Activated T-helper 17 cell treated with anti-CD3 and anti-CD28 coated beads, Interleukin-2, amount 50 U/mL, for 72 hours (primary cell): ENCODE data around the gene SLC35A2. TPM values are rescaled to one million over a fixed set of nuclear protein-coding genes. Genes with fewer than 3 reads are reported as not detected.
"Not testable (repeated sequence)": the region's sequence is repeated elsewhere in the genome, so short reads cannot be mapped to it uniquely, and the experiment has no call there.

Experiments used
- ATAC-seq: fragments of 150-1000 bp; cut with Tn5 transposase; replicated peaks from 2 replicates; pipeline ENCODE4 v1.10.0; 2021; ENCODE audit warnings: mild to moderate bottlenecking, moderate library complexity
- H3K27ac Mint-ChIP-seq: one replicate; pipeline ENCODE4 v1.8.0; 2022; ENCODE audit warnings: mixed read lengths
- H3K27me3 Mint-ChIP-seq: one replicate; pipeline ENCODE4 v1.8.0; 2022; ENCODE audit warnings: mixed read lengths
- H3K36me3 Mint-ChIP-seq: one replicate; pipeline ENCODE4 v1.8.0; 2022; ENCODE audit warnings: low read depth, mild to moderate bottlenecking, mixed read lengths
- H3K4me1 Mint-ChIP-seq: one replicate; pipeline ENCODE4 v1.8.0; 2022; ENCODE audit warnings: mixed read lengths
- H3K4me3 Mint-ChIP-seq: one replicate; pipeline ENCODE4 v1.8.0; 2022; ENCODE audit warnings: mild to moderate bottlenecking, mixed read lengths
- H3K9me3 Mint-ChIP-seq: one replicate; pipeline ENCODE4 v1.8.0; 2022; ENCODE audit warnings: mixed read lengths
- total RNA-seq, 2 donors: library from RNA; stranded (reverse); gene quantifications; one replicate each; pipeline ENCODE4 v1.2.3, GENCODE V29; 2022

Gene SLC35A2
- total RNA-seq, 2 donors from 2014 or later, result 24.6 to 32.8 TPM

DNA sequence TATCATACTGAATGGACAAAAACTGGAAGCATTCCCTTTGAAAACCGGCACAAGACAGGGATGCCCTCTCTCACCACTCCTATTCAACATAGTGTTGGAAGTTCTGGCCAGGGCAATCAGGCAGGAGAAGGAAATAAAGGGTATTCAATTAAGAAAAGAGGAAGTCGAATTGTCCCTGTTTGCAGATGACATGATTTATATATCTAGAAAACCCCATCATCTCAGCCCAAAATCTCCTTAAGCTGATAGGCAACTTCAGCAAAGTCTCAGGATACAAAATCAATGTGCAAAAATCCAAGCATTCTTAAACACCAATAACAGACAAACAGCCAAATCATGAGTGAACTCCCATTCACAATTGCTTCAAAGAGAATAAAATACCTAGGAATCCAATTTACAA lies 39.4 kb downstream of the SLC35A2 start:
- H3K4me3 Mint-ChIP-seq, H3K27ac Mint-ChIP-seq, H3K9me3 Mint-ChIP-seq, H3K36me3 Mint-ChIP-seq, H3K4me1 Mint-ChIP-seq, H3K27me3 Mint-ChIP-seq, ATAC-seq: not testable (repeated sequence)

- no peak overlapping the region for H3K27ac Mint-ChIP-seq
- H3K4me3 Mint-ChIP-seq, result no peak overlapping the region
- H3K4me1 Mint-ChIP-seq, result no peaks in the 10 kb centered on the region
- H3K27me3 Mint-ChIP-seq, result no peaks in the 10 kb centered on the region
- H3K36me3 Mint-ChIP-seq, result no peaks in the 10 kb centered on the region
- no peaks in the 10 kb centered on the region for H3K9me3 Mint-ChIP-seq
- no peak for ATAC-seq
Measured at GRCh38 chrX:48864210-48864609, 47.2 kb downstream of the SLC35A2 start.

DNA sequence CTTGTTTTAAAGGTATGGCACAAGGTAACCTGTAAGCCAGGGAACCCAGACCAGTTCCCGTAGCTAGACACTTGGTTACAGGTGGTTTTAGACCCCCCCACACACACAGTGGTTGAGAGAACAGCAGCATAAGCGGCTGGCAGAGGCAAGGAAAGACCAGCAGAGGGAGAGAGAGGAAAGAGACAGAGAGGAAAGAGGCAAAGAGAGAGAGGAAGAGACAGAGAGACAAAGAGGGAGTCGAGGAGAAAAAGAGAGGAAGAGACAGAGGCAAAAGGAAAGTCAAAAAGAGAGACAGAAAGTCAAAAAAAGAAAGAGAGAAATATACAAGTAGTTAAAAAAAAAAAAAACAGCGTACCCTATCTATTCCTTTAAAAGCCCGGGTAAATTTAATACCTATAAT lies 56.5 kb downstream of the SLC35A2 start:
- peaks cover 4% of the 10 kb centered on the region for H3K27me3 Mint-ChIP-seq
- no peak for ATAC-seq
- H3K4me3 Mint-ChIP-seq, result no peak overlapping the region
- H3K36me3 Mint-ChIP-seq, result no peaks in the 10 kb centered on the region
- no peaks in the 10 kb centered on the region for H3K9me3 Mint-ChIP-seq
- H3K27ac Mint-ChIP-seq, result no peak overlapping the region
- no peaks in the 10 kb centered on the region for H3K4me1 Mint-ChIP-seq

GRCh38 chrX:48854121-48854804 lies 57.2 kb downstream of the SLC35A2 start:
- not testable (repeated sequence) for H3K36me3 Mint-ChIP-seq, H3K27me3 Mint-ChIP-seq, ATAC-seq, H3K9me3 Mint-ChIP-seq, H3K4me3 Mint-ChIP-seq, H3K27ac Mint-ChIP-seq, H3K4me1 Mint-ChIP-seq

- not testable (repeated sequence) for H3K27ac Mint-ChIP-seq, ATAC-seq, H3K4me1 Mint-ChIP-seq, H3K36me3 Mint-ChIP-seq, H3K4me3 Mint-ChIP-seq, H3K9me3 Mint-ChIP-seq, H3K27me3 Mint-ChIP-seq
Measured at GRCh38 chrX:48853494-48853893, 58.0 kb downstream of the SLC35A2 start.

Other genes starting within 250 kb of the SLC35A2 start
- 100 to 1,000 TPM in 1 of 2 donors, 10 to 100 TPM in 1; 96.8 to 102 TPM for gene WAS, start 227.8 kb downstream of the SLC35A2 start, total RNA-seq
- 10 to 100 TPM; 24.2 to 30.5 TPM for gene SUV39H1, start 214.9 kb downstream of the SLC35A2 start, total RNA-seq
- not detected for gene GLOD5, start 149.9 kb downstream of the SLC35A2 start, total RNA-seq
- gene GATA1, start 125.1 kb downstream of the SLC35A2 start, total RNA-seq, result not detected
- gene HDAC6, start 109.6 kb downstream of the SLC35A2 start, total RNA-seq, result 100 to 1,000 TPM in 1 of 2 donors, 10 to 100 TPM in 1; 62.0 to 121 TPM
- gene ERAS, start 85.1 kb downstream of the SLC35A2 start, total RNA-seq, result under 1 TPM in 1 of 2 donors, not detected in 1; 0.26 TPM
- gene PCSK1N, start 76.0 kb downstream of the SLC35A2 start, total RNA-seq, result 1 to 10 TPM; 3.7 to 4.7 TPM
- gene TIMM17B, start 13.9 kb downstream of the SLC35A2 start, total RNA-seq, result 10 to 100 TPM; 54.4 to 66.3 TPM
- 10 to 100 TPM; 62.6 to 95.7 TPM for gene PQBP1, start 13.7 kb downstream of the SLC35A2 start, total RNA-seq
- 100 to 1,000 TPM; 350 to 648 TPM for gene PIM2, start 7.4 kb upstream of the SLC35A2 start, total RNA-seq
- gene OTUD5, start 46.0 kb upstream of the SLC35A2 start, total RNA-seq, result 100 to 1,000 TPM in 1 of 2 donors, 10 to 100 TPM in 1; 67.1 to 111 TPM
- gene KCND1, start 60.2 kb upstream of the SLC35A2 start, total RNA-seq, result 10 to 100 TPM in 1 of 2 donors, 1 to 10 TPM in 1; 7.2 to 16.8 TPM
- 100 to 1,000 TPM in 1 of 2 donors, 10 to 100 TPM in 1; 88.0 to 126 TPM for gene GRIPAP1, start 90.6 kb upstream of the SLC35A2 start, total RNA-seq
- 10 to 100 TPM; 35.0 to 38.9 TPM for gene TFE3, start 131.7 kb upstream of the SLC35A2 start, total RNA-seq
- gene CCDC120, start 147.4 kb upstream of the SLC35A2 start, total RNA-seq, result 1 to 10 TPM; 6.9 to 7.3 TPM
- 10 to 100 TPM; 14.3 to 21.7 TPM for gene PRAF2, start 162.4 kb upstream of the SLC35A2 start, total RNA-seq
- 10 to 100 TPM; 40.6 to 44.5 TPM for gene WDR45, start 168.2 kb upstream of the SLC35A2 start, total RNA-seq
- 10 to 100 TPM; 17.3 to 18.1 TPM for gene GPKOW, start 212.1 kb upstream of the SLC35A2 start, total RNA-seq